Vagina (tissue), 2 donors: ENCODE data around the gene CKLF.

Experiments used
- POLR2AphosphoS5 ChIP-seq, 2 donors: sonication (generic); formaldehyde crosslinking; IDR thresholded peaks; one replicate each; pipeline ENCODE4 v1.9.0; 2017; ENCODE audit warnings: antibody characterized with exemption in 2 of 2, mild to moderate bottlenecking in 2 of 2, low read depth in 1 of 2; ENCODE audit not compliant: insufficient read depth in 1 of 2
- TF ChIP-seq, protein P1 (sequence below), 3 experiments: fragments of 450-650 bp in 2 of 3; fragments of 200-600 bp in 1 of 3; sonication (generic) in 1 of 3; IDR thresholded peaks; one replicate each; pipeline ENCODE4 v1.5.1; 2017 to 2019; ENCODE audit warnings: antibody characterized with exemption in 3 of 3, mild to moderate bottlenecking in 2 of 3, moderate library complexity in 2 of 3

DNA sequence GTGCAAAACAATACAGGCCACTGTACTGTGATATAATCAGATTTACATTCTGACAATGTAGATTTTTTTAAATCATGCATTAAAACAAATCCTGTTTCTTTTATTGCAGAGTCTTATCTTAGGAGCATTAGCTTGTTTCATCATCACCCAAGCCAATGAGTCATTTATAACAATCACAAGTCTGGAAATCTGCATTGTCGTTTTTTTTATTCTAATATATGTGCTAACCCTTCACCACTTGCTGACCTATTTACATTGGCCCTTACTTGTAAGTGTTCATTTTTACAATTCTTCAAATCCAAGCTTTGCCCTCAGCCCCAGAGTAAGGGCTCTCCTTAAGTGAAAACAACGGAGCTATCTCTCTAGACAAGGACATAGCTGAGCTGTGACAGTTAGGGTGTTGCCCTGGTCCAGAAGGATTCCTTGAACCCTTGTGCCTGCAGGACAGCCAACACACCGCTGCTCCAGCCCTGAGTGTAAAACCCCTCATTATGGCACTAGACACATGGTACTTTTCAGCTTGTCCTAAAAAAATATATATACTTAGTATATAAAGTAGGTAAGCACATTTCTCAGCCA is 17.5 kb downstream of the CKLF start:
- TF ChIP-seq, protein P1, sequence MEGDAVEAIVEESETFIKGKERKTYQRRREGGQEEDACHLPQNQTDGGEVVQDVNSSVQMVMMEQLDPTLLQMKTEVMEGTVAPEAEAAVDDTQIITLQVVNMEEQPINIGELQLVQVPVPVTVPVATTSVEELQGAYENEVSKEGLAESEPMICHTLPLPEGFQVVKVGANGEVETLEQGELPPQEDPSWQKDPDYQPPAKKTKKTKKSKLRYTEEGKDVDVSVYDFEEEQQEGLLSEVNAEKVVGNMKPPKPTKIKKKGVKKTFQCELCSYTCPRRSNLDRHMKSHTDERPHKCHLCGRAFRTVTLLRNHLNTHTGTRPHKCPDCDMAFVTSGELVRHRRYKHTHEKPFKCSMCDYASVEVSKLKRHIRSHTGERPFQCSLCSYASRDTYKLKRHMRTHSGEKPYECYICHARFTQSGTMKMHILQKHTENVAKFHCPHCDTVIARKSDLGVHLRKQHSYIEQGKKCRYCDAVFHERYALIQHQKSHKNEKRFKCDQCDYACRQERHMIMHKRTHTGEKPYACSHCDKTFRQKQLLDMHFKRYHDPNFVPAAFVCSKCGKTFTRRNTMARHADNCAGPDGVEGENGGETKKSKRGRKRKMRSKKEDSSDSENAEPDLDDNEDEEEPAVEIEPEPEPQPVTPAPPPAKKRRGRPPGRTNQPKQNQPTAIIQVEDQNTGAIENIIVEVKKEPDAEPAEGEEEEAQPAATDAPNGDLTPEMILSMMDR (IDR thresholded peaks at IDR 0.05): no peak
- no peak for TF ChIP-seq POLR2AphosphoS5 (IDR thresholded peaks at IDR 0.05; ENCODE audit: insufficient read depth in 1 of 2, low read depth in 1 of 2)
